Activated CD4-positive, alpha-beta T cell treated with anti-CD3 and anti-CD28 coated beads, Interleukin-2, amount 10 ng/mL, durations not matched to agents 7 days and 5 days (primary cell): ENCODE measurements around the gene MED12L. TPM values are rescaled to one million over a fixed set of nuclear protein-coding genes. Genes with fewer than 3 reads are reported as not detected.
"Not testable (repeated sequence)": the region's sequence is repeated elsewhere in the genome, so short reads cannot be mapped to it uniquely, and the experiment has no call there.

ENCODE experiments used
- CTCF ChIA-PET: fragments of 350-600 bp; sonication (Branson Sonifier 250); formaldehyde crosslinking; loops from one replicate; lab custom pipeline; 2021; ENCODE audit warnings: antibody characterized with exemption; lab: Charles Lee
- POLR2A ChIA-PET: fragments of 350-600 bp; sonication (Branson Sonifier 250); formaldehyde crosslinking; loops from one replicate; lab custom pipeline; 2021; ENCODE audit warnings: antibody characterized with exemption; lab: Charles Lee
- DNase-seq: peaks from one replicate; pipeline ENCODE4 v3.0.0-alpha.2; 2020
- H3K27ac Mint-ChIP-seq: one replicate; pipeline ENCODE4 v1.8.0; 2021; ENCODE audit warnings: mild to moderate bottlenecking, moderate library complexity, mixed read lengths
- H3K27me3 Mint-ChIP-seq: one replicate; pipeline ENCODE4 v1.8.0; 2021; ENCODE audit warnings: mixed read lengths
- H3K36me3 Mint-ChIP-seq: one replicate; pipeline ENCODE4 v1.8.0; 2021; ENCODE audit warnings: low read depth, mixed read lengths
- H3K4me1 Mint-ChIP-seq: one replicate; pipeline ENCODE4 v1.8.0; 2021; ENCODE audit warnings: mixed read lengths
- H3K4me3 Mint-ChIP-seq: one replicate; pipeline ENCODE4 v1.8.0; 2021; ENCODE audit warnings: mild to moderate bottlenecking, moderate library complexity, mixed read lengths
- H3K9me3 Mint-ChIP-seq: one replicate; pipeline ENCODE4 v1.8.0; 2021; ENCODE audit warnings: mixed read lengths
- total RNA-seq, 2 experiments: library from RNA; stranded (reverse); gene quantifications; one replicate each; pipeline ENCODE4 v1.2.3, GENCODE V29; 2021

MED12L gene
- total RNA-seq, 2 experiments from 2014 or later, result 0.35 to 0.92 TPM

DNA sequence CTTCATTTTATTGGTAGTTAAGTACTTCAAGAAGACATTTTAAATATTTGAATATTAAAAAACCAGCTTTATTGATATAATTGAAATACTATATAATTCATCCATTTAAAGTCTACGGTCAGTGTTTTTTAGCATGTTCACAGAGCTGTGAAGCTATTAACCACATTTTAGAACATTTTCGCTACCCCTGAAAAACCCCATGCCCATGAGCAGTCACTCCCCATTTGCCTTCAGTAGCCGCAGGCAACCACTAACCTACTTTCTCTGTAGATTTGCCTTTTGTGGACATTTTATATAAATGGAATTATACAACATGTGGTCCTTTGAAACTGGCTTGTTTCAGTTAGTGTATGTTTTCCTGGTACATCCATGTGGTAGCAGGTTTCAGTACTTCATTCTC is 61.8 kb downstream of the MED12L start:
- Mint-ChIP-seq H3K9me3 (no peaks in the 10 kb centered on the region), H3K27ac (no peak overlapping the region), H3K4me3 (no peak overlapping the region), H3K4me1 (no peaks in the 10 kb centered on the region), H3K27me3 (peaks cover 10% of the 10 kb centered on the region), H3K36me3 (no peaks in the 10 kb centered on the region)
- CTCF ChIA-PET, result interaction anchor here (1.3 kb wide), 1 partner anchor 360 kb away, joined by 5 read pairs; no protein-coding TSS in a partner anchor
- POLR2A ChIA-PET, result no interaction called here
- DNase-seq, result no peak

DNA sequence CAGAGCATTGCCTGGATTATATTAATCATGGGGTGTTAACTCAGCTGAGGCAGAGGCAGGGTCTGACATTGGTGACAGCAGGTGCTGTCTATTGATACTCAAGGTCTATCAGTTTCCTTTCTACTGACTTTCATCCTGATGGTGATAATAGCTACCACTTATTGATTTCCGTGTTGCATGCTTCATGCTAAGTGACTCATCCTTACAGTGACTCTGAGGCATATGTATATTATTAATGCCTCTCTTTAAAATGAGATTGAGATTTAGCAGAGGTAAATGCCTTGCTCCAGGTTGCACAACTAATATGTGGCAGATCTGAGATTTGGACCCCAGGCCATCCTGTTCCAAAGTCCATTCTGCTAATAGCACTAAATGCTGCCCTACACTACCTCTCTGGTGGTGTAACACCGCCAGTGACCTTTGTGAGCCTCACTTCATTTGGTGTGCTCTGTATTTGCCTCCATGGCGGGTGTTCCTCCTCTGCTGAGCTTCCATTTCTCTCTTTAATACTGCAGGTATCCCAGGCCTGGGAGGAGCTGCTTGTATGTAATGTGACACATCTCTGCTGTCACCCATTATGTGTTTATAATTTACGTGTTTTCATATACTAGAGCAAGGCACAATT is 67.1 kb downstream of the MED12L start:
- peaks cover 2% of the 10 kb centered on the region for H3K4me1 Mint-ChIP-seq
- H3K36me3 Mint-ChIP-seq, result no peaks in the 10 kb centered on the region

DNA sequence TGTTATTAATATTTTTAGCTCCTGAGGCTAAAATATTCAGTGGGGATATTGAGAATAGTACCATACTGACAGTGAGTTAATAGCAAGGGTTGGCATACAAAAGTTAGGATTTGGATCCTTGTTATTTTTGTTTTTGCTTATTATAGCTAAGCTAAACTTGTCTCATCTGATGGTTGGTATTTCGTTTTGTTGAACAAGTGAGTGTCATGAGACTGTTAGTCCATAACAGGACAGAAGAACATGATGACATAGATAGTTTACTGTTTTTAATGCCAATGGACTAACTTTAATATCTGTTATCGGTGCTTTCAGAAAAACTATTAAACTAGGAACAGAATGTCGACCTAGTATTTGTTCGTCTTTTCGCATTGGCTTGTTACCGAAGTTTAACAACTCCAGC is 69.1 kb downstream of the MED12L start:
- CTCF ChIA-PET, result no interaction called here
- Mint-ChIP-seq H3K27me3 (peaks cover 6% of the 10 kb centered on the region), H3K9me3 (no peaks in the 10 kb centered on the region), H3K4me1 (peaks cover 2% of the 10 kb centered on the region), H3K4me3 (no peak overlapping the region), H3K36me3 (no peaks in the 10 kb centered on the region), H3K27ac (no peak overlapping the region)
- DNase-seq, result no peak
- POLR2A ChIA-PET, result no interaction called here

More for the DNA sequence above, 67.1 kb downstream of the MED12L start:
- Mint-ChIP-seq H3K4me3 (no peak overlapping the region), H3K27ac (no peak overlapping the region), H3K27me3 (peaks cover 4% of the 10 kb centered on the region), H3K9me3 (no peaks in the 10 kb centered on the region)
- no peak for DNase-seq
- POLR2A ChIA-PET, result no interaction called here
- CTCF ChIA-PET, result interaction anchor here (0.6 to 0.8 kb wide), 4 partner anchors 15 to 187 kb away, joined by 3 read pairs; no protein-coding TSS in a partner anchor

DNA sequence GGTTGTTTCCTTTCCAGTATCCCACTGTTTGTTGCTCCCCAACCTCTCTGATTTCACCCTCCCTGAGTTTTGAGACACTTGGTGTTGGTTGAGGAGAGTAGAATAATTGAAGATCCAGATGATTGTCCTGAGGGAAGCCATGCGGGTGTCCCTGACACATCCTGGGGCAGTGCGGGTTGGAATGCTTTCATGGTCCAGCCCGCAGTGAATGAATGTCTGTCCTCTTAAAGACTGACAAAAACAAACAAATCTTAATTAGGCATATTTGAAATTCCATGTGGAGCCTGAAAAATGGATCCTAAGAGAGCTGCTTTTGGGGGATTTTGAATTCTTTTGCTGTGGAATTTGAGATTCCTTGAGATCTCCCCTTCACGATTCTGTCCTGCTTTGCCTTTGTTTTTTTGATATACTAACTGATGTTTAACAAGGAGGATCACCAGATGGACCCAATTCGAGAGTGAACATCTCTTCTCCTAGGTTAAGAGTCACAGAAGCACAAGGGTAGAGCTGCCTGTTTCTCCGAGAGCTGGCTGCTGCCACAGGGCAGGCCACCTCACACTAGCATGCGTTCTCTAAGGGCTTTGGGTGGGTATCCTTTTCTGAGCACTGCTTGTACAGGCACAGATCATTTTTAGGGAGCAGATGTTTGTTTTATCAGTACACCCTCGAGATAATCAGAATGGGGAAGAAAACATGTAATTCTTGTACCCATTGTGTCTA is 70.1 kb downstream of the MED12L start:
- Mint-ChIP-seq H3K4me3 (no peak overlapping the region), H3K27ac (no peak overlapping the region), H3K36me3 (no peaks in the 10 kb centered on the region), H3K4me1 (peaks cover 2% of the 10 kb centered on the region), H3K27me3 (peaks cover 6% of the 10 kb centered on the region), H3K9me3 (no peaks in the 10 kb centered on the region)
- POLR2A ChIA-PET, result no interaction called here
- no peak for DNase-seq
- CTCF ChIA-PET, result interaction anchor here (0.6 to 1.5 kb wide), 4 partner anchors 10 to 71 kb away, joined by 3 read pairs; no protein-coding TSS in a partner anchor

DNA sequence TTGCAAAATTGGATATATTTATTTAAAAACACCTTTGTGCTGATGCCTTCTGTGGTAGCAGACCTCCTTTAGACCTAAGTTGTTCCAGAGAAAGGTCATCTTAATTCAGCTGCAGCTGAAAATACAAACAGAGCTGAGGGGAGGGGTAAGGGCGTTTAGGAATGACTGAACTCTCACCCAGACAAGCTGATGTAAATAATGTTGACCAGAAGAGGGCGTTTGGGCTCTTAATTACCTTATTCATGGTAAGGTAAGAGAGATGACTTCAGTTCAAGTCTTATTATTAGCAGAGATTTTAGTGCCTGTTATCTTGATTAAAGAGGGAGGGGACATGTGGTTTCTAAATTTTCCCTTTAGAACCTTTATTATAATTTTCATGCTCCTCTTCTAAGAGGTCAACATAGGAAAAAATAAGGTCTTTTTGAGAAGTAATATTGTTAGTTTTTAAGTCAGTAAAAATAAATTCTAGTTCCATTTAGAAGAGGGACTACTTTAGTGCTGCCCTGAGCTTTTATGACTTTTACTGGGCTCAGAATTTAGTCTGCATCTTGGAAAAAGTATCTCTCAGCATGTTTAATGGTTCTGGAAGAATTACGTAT is 71.3 kb downstream of the MED12L start:
- DNase-seq, result peak; percentile 66
- peaks cover 7% of the 10 kb centered on the region for H3K27me3 Mint-ChIP-seq
- no peaks in the 10 kb centered on the region for H3K36me3 Mint-ChIP-seq
- ChIA-PET POLR2A (no interaction called here), CTCF (interaction anchor here (0.6 to 1.5 kb wide), 7 partner anchors 11 to 165 kb away, joined by 3 to 9 read pairs (median 3); no protein-coding TSS in a partner anchor)
- H3K27ac Mint-ChIP-seq, result no peak overlapping the region
- no peaks in the 10 kb centered on the region for H3K9me3 Mint-ChIP-seq
- peaks cover 2% of the 10 kb centered on the region for H3K4me1 Mint-ChIP-seq
- H3K4me3 Mint-ChIP-seq, result no peak overlapping the region

DNA sequence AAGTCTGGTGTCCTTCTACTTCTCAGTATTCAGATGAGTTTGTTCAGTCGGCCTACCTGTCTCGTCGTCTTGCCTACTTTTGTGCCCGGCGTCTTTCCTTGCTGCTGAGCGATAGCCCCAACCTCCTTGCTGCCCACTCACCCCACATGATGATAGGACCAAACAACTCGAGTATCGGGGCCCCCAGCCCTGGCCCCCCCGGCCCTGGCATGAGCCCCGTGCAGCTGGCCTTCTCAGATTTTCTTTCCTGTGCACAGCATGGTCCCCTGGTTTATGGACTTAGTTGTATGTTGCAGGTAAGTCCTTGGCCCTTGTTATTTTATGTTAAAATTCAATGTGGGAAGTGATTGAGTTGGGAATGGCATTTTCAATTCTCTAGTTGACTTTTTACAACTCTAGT is 74.3 kb downstream of the MED12L start:
- DNase-seq, result no peak
- H3K27me3 Mint-ChIP-seq, result peaks cover 8% of the 10 kb centered on the region
- no peaks in the 10 kb centered on the region for H3K9me3 Mint-ChIP-seq
- H3K36me3 Mint-ChIP-seq, result no peaks in the 10 kb centered on the region
- no peak overlapping the region for H3K27ac Mint-ChIP-seq
- ChIA-PET CTCF (interaction anchor here (1.0 kb wide), 1 partner anchor 9 kb away, joined by 5 read pairs; no protein-coding TSS in a partner anchor), POLR2A (no interaction called here)
- no peak overlapping the region for H3K4me3 Mint-ChIP-seq
- peaks cover 2% of the 10 kb centered on the region for H3K4me1 Mint-ChIP-seq

DNA sequence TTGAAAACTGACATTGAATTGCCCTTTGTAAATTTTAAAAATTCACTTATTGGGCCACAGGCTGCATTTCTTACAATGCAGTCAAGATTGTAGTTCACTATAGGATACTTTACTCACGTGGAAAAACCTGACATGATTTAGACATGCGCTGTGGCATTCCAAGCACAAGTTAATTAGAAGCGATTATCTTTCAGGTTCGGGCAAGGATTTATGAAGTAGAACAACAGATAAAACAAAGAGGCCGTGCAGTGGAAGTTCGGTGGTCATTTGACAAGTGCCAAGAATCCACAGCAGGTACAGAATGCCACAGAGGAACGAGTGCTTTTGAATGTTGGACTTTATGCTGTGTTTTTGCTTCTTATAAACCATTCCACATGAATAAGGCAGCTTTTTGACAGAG is 79.8 kb downstream of the MED12L start:
- no peaks in the 10 kb centered on the region for H3K9me3 Mint-ChIP-seq
- POLR2A ChIA-PET, result no interaction called here
- no peak for DNase-seq
- H3K27me3 Mint-ChIP-seq, result peaks cover 2% of the 10 kb centered on the region
- no peak overlapping the region for H3K4me3 Mint-ChIP-seq
- H3K4me1 Mint-ChIP-seq, result peaks cover 18% of the 10 kb centered on the region
- H3K27ac Mint-ChIP-seq, result no peak overlapping the region
- CTCF ChIA-PET, result no interaction called here
- no peaks in the 10 kb centered on the region for H3K36me3 Mint-ChIP-seq

DNA sequence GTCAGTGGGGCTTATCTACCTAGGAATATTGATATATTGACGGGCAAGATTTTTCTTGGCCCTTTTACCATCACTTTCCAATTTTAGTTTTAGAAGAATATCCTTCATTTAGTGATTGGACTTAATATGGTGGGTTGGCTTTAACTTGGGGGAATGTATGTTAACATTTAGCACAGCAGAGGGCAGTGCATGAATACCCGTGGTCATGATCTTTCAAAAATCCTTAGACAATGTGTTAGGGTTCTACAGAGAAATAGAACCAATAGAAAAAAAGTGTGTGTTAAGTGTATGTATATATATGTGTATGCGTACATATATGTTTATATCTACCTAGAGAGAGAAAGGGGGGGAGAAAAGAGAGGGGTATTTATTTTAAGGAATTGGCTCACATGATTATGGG is 80.7 kb downstream of the MED12L start:
- peaks cover 2% of the 10 kb centered on the region for H3K27me3 Mint-ChIP-seq
- DNase-seq, result no peak
- H3K36me3 Mint-ChIP-seq, result no peaks in the 10 kb centered on the region
- peaks cover 27% of the 10 kb centered on the region for H3K4me1 Mint-ChIP-seq
- H3K9me3 Mint-ChIP-seq, result no peaks in the 10 kb centered on the region
- POLR2A ChIA-PET, result no interaction called here
- H3K4me3 Mint-ChIP-seq, result no peak overlapping the region
- CTCF ChIA-PET, result interaction anchor here (3.2 to 3.7 kb wide), 2 partner anchors 61 to 113 kb away, joined by 15 to 45 read pairs; partner anchors contain the start of gene P2RY14
- no peak overlapping the region for H3K27ac Mint-ChIP-seq

DNA sequence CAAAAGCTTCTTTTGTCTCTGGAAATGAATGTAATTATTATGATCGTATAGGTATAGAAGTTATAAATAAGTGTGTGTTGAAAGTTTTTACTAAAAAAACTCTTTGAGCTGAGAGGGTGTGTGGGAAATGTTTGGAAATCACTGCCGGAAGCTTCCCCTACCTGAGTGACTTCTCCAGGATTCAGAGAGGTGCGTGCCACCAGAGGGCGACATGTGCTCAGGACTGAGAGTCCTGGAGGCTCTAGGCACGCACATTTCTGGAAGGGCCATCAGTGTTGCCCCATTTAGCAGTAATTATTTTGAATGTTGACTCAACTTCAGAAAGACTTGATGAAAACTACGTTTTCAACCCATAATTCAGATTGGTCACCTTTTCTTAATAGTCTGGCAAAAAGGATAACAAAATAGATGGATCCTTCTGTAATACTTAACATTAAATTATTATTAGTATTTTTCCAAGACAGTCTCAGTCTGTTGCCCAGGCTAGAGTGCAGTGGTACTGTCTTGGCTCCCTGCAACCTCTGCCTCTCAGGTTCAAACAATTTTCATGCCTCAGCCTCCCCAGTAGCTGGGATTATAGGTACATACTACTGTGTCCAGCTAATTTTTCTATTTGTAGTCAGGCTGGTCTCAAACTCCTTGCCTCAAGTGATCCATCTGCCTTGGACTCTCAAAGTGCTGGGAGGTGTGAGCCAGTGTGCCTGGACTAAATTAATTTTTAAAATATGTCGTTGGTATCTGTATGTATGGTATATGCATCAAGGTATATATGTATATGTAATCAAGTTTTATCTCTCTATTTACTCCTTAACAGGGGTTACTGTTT is 83.0 kb downstream of the MED12L start:
- ChIA-PET POLR2A (no interaction called here), CTCF (interaction anchor here (0.6 to 3.7 kb wide), 31 partner anchors 8 to 750 kb away, joined by 3 to 45 read pairs (median 4); partner anchors contain the start of genes GPR171 and P2RY14)
- Mint-ChIP-seq H3K9me3 (no peaks in the 10 kb centered on the region), H3K4me1 (peaks cover 47% of the 10 kb centered on the region), H3K4me3 (no peak overlapping the region), H3K36me3 (no peaks in the 10 kb centered on the region), H3K27ac (no peak overlapping the region), H3K27me3 (no peaks in the 10 kb centered on the region)
- peak; percentile 85 for DNase-seq

DNA sequence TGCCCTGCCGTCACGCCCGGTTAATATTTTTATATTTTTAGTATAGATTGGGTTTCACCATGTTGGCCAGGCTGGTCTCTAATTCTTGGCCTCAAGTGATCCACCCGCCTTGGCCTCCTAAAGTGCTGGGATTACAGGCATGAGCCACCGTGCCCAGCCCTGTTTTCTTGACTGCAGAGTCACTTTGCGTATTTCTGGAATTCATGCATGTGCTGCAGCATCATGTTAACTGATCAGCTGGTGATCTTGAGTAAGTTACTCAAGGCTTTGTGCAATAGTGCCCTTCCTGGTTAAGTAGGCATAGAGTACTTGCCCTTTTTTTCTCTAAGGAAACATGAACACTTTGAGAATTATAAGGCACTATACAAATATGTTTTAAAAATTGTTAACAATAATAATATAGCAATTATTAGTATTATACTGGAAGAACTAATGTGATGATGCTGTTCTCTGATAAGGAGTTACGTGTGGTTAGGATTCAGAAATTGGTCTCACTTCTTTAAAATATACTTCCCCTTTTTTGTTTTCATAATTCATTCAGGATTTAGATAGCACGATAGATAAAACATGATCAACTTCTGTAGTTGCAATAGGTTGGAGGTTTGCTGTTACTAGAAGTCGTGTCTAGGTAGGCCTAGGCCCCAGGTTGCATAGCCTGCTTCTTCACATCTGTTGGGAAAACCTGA is 83.9 kb downstream of the MED12L start:
- Mint-ChIP-seq H3K4me1 (peaks cover 56% of the 10 kb centered on the region), H3K27me3 (no peaks in the 10 kb centered on the region), H3K36me3 (peaks cover 2% of the 10 kb centered on the region), H3K9me3 (peaks cover 1% of the 10 kb centered on the region), H3K4me3 (no peak overlapping the region), H3K27ac (peak overlapping the region; percentile 90)
- DNase-seq, result no peak
- CTCF ChIA-PET, result interaction anchor here (1.0 to 3.7 kb wide), 11 partner anchors 9 to 749 kb away, joined by 3 to 45 read pairs (median 5); partner anchors contain the start of gene P2RY14
- POLR2A ChIA-PET, result no interaction called here

DNA sequence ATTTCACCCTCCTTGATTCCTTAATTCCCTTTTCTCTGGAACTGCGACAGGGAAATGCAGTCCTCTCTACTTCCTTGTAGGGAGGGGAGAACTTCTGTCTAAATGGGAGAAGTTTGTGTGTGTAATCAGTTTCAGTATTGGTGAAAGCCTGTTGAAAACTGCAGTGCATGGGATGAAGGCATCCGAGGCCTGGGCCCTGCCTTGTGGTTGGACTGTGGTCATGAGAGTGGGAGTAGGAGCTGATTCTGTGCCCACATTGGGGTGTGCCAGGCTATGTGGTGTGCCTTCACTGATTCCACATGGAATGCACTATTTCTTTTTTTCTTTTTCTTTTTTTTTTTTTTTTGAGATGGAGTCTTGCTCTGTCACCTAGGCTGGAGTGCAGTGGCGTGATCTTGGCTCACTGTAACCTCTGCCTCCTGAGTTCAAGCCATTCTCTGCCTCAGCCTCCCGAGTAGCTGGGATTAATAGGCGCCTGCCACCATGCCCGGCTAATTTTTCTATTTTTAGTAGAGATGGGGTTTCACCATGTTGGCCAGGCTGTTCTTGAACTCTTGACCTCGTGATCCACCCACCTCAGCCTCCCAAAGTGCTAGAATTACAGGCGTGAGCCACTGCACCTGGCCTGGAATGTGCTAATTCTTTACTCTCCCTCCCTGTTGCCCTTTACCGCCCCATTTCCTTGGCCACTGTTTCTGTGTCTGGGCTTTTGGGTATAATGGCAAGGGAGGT is 84.7 kb downstream of the MED12L start:
- DNase-seq, result peak; percentile 33
- Mint-ChIP-seq H3K4me1 (peaks cover 57% of the 10 kb centered on the region), H3K27ac (peak overlapping the region; percentile 90), H3K4me3 (peak overlapping the region; percentile 55)
- H3K36me3 Mint-ChIP-seq, H3K27me3 Mint-ChIP-seq, POLR2A ChIA-PET, H3K9me3 Mint-ChIP-seq: not testable (repeated sequence)
- CTCF ChIA-PET, result interaction anchor here (1.0 to 3.7 kb wide), 6 partner anchors 14 to 749 kb away, joined by 3 to 45 read pairs (median 6); partner anchors contain the start of genes GPR171 and P2RY14
